CD4-positive, alpha-beta T cell treated with Interleukin-17A for 4 hours (primary cell): ENCODE data around the gene KAZN.

Experiments
- DNase-seq: peaks from one replicate; pipeline ENCODE4 v3.0.0-alpha.2; 2020; ENCODE audit warnings: mixed read lengths

The KAZN gene

DNA sequence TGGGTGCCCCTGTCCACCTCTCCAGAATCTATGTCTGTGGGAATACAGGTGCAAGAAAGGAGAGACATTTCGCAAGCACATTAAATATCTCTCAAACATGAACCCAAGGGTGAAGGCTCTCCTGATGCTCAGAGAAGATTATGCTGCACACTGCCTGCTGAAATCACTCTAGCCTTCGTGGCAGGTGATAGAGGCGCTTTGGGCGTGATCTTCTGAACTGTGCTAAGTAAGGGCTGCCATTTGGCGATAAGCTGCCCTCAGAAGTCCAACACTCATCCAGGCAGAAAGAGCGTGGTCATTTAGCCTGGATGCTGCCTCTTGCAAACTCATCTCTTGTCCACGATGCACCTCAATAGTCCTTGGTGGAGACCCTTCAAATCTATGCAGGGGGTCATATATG lies 241.9 kb downstream of the KAZN start:
- no peak for DNase-seq

- DNase-seq = no peak
Observed at GRCh38 chr1:14841456-14841855, 243.0 kb downstream of the KAZN start.

DNA sequence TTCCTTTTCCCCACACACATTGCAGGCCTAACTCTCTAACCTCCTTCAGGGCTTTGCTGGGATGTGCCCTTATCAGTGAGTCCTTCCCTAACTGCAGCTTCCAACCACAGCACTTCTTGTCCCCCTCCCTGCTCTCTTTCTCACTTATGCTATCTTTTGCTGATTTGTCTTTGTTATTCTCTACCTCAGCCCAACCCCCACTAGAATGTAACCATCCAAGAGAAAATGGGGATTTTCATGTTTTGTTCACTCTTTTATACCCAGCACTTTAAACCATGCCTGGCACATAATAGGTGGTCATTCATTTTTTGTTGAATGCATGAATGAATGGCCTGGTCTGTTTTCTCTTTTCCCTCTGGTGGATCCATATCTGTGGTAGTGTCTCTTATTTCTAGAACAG lies 243.5 kb downstream of the KAZN start:
- no peak for DNase-seq

DNA sequence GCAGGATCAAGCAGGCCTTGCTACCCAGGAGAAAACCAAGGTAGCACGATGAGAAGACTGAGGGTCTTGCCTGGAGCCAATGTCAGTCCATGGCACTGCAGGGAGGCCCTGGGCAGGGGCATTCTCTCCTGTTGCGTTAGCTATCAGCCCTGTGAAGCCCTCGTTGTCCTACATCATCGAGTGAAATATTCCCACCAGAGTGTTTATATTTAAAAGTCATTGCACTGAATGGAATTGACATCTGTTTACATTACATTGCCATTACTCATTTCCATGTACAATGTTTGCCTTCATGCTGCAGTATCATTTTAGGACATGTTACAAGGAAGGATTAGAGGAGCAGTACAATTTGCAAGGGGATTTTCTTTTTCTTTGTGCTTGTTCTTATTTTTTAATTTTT lies 243.9 kb downstream of the KAZN start:
- no peak for DNase-seq

GRCh38 chr1:14842891-14843290 lies 244.4 kb downstream of the KAZN start:
- no peak for DNase-seq

DNA sequence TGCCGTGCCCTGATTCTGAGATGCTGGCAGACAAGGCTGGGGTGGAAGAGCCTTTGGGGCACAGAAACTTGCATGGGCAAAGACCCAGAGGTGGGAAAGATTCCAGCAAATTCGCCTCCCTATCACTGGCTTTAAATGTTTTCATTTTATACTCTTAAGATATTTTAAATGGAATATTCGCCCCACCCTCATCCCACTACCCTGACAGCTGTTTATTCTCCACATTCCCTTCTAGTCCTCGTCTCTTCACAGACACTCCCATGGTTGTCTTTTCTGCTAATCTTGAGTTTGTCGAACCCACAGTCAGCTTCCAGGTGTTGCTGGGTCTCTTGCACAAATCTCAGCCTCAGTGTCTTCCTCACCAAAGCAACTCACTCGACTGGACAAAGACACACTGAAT lies 245.0 kb downstream of the KAZN start:
- DNase-seq = no peak

GRCh38 chr1:14844356-14844755 lies 245.9 kb downstream of the KAZN start:
- no peak for DNase-seq

DNA sequence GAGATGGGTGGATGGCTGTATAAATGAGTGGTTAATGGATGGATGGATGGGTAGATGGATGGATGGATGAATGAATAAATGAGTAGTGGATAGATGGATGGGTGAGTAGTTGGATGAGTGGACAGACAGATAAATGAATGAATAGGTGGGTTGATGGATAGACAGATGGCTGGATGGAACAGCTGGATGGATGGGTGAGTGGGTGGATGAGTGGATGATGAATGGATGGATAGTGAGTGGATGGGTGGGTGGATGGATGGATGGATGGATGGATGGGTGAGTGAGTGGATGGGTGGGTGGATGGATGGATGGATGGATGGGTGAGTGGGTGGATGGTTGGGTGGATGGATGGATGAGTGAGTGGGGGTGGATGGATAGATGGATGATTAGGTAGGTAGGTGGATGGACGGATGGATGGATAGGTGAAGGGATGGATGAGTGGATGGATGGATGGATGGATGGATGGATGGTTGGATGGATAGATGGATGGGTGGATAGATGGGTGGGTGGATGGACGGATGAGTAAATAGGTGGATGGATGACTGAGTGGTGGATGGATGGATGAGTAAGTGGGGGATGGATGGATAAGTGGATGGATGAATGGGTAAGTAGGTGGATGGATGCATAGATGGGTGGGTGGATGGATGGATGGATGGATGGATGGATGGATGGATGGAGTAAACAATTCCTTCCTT lies 246.6 kb downstream of the KAZN start:
- no peak for DNase-seq

GRCh38 chr1:14845851-14846250 lies 247.4 kb downstream of the KAZN start:
- DNase-seq = no peak

DNA sequence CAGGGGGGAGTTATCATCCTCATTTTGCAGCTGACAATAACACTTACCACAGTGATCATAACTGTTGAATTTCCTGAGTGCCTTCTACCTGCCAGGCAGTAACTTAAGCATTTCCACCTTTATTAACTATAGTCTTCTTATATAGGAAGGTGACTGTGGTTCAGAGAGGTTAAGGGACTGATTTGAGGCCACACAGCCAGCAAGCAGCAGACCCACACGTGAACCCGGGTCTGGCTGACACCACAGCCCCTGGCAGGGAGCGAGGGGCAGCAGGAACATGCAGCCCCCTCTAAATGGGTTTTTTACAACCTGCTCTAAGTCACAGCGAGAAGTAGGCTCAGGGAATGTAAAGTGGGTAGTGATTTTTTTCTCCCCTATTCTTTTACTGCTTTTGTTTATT lies 248.2 kb downstream of the KAZN start:
- no peak for DNase-seq

GRCh38 chr1:14848203-14848602 lies 249.7 kb downstream of the KAZN start:
- no peak for DNase-seq

DNA sequence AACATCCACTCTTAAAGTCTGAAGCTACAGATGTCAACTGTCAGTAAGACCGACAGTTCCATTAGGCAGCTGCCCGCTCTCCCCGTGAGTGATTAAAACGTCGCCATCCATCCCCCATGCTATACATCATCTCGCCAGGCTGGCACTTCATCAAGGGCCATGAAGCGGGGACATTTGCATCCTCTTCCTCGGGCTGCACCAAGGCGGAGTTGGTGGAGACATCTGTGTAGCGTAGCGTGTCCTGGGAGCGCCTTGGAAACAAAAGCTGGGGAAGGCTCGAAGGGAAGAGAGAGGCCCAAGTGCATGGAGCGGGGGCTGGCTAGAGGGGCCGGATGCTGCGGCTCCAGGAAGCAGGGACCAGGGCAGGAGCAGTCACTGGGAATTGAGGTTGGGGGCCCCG lies 250.1 kb downstream of the KAZN start:
- DNase-seq = no peak

- DNase-seq = no peak
Observed at GRCh38 chr1:14849038-14849437, 250.6 kb downstream of the KAZN start.

GRCh38 chr1:14850563-14850962 lies 252.1 kb downstream of the KAZN start:
- no peak for DNase-seq

DNA sequence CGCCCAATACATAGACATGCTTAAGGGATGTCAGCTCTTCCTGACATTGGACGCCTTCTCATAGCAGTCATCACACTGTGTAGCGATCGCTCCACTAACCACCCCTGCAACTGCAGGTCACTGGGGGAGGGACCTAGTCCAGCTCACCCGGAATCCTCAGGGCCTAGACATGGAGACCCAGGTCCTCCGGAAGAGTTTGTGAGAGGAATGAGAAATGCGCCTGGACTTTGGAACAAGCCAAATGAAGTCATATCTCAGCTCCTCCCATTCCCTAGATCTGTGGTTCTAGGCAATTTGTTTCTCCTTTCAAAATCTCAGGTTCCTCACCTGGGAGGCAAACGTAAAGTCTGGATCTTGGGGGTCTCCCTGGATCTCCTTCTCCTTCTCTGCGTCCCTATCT lies 253.3 kb downstream of the KAZN start:
- DNase-seq = no peak

- no peak for DNase-seq
Observed at GRCh38 chr1:14852291-14852690, 253.8 kb downstream of the KAZN start.

- DNase-seq = no peak
Observed at GRCh38 chr1:14853518-14853917, 255.0 kb downstream of the KAZN start.

- no peak for DNase-seq
Observed at GRCh38 chr1:14855268-14855667, 256.8 kb downstream of the KAZN start.

GRCh38 chr1:14855801-14856200 lies 257.3 kb downstream of the KAZN start:
- no peak for DNase-seq

- no peak for DNase-seq
Observed at GRCh38 chr1:14857436-14858195, 259.1 kb downstream of the KAZN start.

- no peak for DNase-seq
Observed at GRCh38 chr1:14862114-14862771, 263.8 kb downstream of the KAZN start.

DNA sequence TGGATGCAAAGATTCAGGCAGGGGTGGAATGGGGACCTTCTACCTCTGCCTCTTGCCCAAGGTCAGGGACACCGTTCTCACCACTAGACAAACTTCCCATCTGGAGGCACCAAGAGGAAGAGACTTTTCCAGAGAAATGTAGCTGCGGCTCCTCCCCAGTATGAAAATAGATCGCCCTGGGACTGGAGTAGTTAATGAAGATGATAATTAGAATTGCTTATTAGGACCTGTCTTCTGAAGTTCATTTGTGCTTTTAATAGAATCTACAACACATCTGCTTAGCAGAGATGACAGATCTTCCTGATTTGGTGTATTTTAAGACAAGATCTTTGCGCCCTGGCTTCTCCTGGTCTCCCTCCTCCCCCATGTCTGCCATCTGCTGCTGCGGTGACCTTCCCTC lies 266.6 kb downstream of the KAZN start:
- no peak for DNase-seq

GRCh38 chr1:14866911-14867612 lies 268.6 kb downstream of the KAZN start:
- no peak for DNase-seq

DNA sequence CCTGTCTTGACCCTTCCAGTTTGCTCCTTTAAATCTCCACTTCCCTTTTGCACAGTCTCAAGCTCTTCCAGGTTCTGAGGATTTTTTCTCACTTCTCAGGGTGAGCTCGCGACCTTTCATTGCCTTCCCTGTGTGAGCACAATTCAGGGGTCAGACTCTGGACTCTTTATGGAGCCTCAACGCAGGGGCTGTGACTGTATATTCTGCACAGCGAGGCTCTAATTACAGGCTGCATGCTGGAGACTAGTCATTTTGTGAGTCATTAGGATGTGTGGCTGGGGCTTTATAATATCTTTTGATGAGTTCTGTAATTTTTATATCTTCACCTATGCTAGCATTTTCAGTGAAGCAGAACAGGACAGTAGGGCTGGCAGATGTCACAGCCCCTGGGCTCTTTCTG lies 270.7 kb downstream of the KAZN start:
- DNase-seq = no peak
